Activated CD8-positive, alpha-beta memory T cell treated with anti-CD3 and anti-CD28 coated beads for 1 hour (primary cell): ENCODE data around the gene TRPV5.

Experiments used
- DNase-seq, 2 donors: peaks; one replicate each; pipeline ENCODE4 v3.0.0-alpha.2; 2020; ENCODE audit warnings: low read depth in 1 of 2; ENCODE audit errors: extremely low read depth in 1 of 2

TRPV5 gene

DNA sequence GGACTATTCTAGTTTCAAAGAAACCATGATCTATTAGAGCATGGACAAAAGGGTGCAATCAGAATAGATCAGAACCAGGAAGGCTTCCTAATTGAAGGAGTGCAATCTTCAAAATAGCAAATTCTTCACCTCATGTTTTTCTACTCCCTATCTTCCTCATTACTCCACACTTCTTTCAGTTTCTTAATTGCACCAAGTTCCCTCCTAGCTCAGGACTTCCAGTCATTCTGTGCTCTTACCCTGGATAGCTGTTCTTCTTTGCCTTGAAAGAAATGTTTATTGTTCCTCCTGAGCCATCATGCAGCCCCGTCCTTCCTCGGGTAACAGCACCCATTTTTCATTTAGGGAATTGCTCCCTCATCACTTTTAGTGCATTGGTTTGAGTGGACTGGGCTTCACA lies 23.1 kb downstream of the TRPV5 start:
- DNase-seq: no peak

DNA sequence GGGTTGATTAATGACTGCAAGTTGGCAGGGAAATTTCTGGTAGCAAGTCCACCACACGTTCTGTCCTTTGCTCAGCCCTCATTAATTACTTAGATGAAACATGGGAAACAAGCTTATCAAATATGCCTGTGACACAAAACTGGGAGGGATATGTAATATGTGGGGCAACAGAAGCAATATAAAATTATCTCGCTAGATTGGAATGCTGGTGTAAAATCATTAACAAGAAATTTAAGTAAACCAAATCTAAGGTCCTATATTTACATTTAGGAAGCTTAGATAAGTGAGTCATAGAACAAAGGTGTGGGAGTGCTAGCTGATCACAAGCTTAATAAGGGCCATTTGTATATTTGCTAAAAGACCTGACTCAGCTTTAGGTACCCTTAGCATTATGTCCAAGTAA lies 23.5 kb downstream of the TRPV5 start:
- DNase-seq: no peak

DNA sequence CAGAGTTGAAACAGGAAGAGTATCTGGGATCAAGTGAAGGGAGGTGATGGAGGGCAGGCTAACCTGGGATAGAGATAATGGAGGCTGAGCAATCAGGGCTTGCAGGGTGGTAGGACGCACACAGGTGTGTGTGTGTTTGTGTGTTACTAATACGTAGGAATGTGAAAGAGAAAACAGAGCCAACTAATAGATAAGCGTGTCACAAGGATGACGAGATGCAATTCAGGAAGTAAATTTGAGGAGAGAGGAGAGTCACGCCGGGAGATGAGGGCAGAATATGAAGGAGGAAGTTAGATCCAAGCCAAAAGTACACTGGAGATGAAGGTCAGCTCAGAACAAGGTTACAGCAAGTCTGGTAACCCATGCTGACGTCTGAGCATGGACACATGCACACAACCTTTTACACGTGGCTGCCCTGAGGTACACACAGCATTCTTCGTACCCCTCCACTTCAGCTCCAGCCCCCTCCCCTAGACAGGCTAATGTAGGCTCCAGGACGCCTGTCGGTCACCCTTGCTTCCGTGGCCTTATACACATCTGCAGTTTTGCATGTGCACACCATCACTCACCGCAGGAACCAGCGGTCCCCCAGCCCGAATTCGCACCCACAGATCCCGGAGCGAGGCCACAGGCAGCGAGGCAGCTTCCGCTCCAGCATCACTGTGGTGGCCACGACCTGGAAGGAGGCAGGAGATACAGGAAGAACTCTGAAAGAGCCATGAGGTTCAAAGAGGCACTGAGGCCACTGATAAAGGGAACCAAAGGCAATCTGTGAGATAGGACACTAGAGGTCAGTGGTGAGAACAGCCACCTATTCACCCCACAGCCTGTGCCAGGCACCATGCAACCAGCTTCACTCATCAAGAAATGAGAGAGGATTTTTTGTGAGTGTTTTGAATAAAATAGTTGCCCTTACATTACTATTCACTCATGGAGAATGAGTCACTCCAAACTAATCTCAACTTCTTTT lies 24.3 kb downstream of the TRPV5 start:
- no peak for DNase-seq

DNA sequence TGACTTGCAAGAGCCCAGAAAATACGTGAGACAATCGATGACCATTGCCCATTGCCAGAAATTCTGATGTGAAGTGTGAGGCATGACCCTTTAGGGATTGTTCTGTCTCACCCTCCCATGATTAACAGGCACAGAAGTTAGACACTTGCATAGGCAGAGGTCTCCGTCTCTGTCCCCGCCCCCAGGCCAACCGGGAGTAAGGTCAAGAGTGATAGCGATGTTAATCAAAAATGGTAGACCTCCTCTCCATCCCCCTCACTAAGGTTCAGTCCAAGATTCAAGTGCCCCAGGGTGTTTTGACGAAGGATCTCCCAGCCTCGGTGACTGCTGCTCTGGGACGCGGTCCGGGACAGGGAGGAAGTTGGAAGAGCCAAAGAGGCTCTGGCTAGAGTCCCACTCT lies 25.3 kb downstream of the TRPV5 start:
- DNase-seq: no peak

DNA sequence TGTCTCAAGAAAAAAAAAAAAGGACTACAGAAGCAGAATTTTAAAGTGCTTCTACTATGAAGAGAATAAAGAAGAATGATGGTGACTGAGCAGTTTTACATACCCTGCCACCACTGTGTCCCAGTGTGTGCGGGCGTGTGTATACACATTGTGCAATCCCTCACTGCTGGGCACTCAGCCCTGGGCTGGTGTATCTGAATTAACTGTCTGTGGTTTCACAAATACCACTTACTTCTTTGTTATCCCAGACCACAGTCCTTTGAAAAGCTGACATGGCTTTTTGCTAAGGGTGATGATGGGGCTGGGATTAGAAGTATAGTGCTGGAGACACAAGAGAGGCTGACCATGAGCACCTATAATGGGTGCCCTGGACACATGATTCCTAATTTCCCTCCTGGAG lies 26.9 kb downstream of the TRPV5 start:
- no peak for DNase-seq

DNA sequence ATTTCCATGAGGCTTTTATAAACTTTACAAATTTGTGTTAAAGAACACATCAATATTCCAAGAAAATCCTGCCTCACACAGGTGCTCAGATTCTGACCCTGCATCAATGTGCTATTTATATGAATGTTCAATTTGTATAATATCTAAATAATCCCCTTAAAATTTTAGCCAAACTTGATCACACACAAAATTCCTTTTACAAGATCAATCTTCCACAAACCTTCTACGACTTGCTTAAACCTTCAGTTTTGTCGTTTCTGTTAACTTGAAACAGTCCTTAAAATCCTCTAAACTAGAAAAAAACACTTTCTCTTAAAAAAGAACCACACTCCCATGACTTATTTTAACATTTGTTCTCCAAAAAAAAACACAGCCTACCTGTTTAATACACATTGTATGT lies 27.8 kb downstream of the TRPV5 start:
- no peak for DNase-seq

DNA sequence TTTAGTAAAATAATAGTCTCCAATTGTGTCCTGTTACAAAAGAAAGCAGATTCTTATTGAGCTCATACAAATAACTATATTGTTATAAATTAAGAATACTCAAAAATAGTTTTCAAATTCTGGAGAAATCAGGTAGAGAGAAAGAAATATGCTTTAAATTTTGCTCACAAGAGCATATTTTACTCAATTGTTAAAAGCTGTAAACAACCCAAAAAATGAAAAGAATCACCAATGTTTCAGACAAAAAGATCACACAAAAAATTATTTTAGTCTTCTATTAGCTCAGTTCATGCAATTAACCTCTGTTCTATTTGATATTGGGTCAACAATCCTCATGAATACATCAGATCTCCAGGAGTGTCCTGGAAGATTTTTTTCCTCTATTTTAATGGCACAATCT lies 29.4 kb downstream of the TRPV5 start:
- no peak for DNase-seq

DNA sequence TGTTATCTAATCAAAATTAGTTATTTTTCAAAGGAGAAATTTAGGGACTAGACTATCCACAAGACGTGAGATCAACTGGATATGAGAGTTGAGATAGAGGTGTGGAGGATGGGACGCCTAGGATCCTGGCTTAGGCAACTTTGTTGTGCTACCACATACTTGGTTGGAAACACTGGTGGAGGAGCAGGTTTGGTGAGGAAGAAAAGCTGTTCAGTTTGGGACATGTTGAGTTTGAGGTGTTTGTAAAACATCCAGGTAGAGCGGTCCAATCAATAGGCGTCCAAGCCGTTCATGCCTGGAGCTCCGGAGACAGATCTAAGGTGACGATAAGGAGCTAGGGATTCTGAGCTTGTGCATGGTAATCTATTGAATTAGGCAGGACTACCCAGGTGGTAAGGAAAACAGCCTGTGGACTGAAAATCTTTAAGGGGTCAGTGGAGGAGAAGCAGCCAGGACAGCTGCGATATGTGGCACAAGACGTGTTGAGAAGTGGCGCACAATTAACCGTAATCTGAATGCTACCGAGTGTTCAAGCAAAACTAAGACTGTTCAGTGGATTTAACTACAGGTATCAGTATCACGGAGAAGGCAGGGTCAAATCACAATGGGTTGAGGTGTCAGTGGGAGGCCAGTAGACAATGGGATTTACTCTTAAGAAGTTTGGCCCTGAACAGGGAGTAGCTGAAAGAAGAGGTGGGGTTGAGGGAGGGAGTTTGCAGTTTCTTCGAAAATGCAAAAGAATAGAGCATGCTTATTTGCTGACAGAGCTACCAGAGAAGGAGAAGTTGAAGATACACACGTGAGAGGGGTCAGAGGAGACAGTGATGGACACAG lies 31.9 kb downstream of the TRPV5 start:
- no peak for DNase-seq

DNA sequence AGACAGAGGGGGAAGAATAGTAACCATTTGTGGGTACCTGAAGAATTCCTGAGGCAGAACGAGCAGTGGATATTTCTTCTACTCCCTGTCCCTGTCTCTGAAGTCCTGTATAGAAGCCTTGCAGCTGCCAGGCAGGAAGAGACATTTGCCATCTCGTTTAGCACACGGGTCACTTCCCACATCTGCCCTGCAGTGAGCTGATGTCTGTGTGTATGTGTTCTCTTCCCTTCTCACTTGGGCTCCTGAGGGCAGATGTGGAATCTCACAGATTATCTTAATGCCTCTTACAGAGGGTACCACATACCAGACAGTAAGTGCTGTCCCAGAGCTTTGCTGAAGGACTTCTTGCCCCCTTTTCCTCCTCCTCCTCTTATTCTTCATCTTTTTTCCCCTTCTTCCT lies 33.9 kb downstream of the TRPV5 start:
- DNase-seq: no peak

DNA sequence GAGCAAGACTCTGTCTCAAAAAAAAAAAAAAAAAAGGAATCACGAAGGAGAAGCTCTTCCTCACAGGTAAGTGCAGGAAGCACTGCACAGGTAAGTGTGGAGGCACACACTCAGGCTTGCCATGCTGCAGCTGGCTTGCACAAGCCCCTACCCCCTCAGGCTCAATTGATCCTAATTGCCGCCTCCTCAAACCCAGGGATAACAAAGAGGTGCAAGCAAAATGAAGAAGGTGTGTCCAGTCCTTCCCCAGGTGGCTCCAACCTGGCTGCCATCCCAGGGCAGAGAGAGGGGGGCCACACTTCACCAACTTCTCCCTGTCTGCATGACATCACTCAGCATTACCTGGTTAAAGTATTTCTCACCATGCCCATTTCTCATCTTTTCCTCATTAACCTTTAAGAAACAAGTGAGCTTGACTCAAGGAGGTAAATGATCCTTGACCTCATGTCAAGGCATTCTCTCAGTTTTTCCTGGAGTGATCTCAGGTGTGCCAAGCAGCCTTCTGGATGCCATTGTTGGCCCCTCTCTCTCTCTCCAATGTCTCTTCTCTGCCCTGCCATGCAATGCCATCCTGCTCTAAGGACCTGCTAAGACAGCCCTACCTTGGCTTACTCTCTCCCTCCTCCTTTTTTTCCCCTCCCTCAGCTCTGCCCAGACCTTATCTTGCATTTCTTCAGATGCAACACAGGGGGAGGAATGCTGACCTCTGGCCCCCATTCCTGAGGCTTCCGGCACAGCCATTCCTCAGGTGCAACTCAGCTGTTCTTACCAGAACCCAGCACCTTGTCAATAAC lies 35.0 kb downstream of the TRPV5 start:
- DNase-seq: no peak

DNA sequence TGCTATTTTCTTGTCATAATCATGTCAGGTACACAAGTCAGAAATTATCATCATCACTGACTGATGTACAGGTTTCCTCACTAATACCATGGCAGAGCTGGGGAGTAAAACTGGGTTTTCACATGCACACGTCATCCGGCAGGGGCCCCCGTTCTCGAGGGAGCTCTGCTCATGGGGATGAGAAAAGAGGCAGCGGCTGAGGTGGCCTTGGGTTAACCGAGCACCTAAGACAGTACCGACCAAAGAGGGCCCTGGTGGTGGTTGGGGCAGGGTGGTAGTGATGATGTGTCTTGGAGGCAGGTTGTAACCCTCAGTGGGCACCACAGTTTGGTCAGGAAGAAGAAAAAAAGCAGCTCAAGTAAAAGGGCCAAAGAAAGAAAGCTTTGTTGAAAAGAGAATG lies 35.9 kb downstream of the TRPV5 start:
- no peak for DNase-seq

DNA sequence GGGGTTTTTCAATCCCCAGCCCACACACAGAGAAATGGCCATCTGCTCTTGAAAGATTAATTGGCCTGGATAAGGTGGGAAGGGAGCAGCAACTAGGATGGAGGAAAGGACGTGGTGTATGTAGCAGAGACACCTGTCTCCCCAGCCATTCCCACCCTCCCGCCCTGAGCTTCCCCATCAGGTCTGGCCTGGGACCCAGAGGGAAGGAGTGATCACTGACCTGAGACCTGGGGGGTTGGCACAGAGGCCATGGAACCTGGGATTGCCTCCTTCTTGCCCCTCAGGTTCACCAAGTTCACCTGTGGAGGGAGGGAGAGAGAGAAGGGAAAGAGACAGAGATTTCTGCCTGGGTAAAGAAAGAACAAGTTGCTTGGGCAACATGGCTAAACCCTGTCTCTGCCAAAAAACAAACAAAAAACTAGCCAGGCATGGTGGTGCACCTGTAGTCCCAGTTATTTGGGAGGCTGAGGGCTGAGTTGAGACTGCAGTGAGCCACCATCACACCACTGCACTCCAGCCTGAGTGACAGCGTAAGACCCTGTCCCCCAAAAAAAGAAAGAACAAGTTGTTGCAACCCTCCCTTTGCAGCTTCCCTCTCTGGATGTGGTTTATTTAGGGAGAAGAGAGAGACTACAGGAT lies 36.7 kb downstream of the TRPV5 start:
- DNase-seq: no peak

DNA sequence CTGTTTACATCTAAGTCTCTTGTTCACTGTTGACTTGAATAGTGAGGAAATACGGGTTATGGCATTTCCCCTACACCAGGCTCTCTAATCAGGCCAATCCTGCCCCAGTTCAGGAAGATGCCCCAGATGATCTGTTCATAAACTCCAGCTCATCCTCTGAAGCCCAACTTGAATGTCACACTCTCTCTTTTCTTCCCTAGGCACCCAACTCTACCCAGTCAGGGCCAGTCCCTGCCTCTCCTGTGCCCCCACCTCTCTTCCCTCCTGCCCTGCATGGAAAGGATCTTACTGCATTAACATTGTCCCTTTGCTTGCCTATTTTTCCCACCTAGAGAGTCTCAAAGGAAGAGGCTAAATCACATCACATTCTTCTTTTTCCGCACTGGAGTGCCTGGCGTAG lies 37.4 kb downstream of the TRPV5 start:
- no peak for DNase-seq

DNA sequence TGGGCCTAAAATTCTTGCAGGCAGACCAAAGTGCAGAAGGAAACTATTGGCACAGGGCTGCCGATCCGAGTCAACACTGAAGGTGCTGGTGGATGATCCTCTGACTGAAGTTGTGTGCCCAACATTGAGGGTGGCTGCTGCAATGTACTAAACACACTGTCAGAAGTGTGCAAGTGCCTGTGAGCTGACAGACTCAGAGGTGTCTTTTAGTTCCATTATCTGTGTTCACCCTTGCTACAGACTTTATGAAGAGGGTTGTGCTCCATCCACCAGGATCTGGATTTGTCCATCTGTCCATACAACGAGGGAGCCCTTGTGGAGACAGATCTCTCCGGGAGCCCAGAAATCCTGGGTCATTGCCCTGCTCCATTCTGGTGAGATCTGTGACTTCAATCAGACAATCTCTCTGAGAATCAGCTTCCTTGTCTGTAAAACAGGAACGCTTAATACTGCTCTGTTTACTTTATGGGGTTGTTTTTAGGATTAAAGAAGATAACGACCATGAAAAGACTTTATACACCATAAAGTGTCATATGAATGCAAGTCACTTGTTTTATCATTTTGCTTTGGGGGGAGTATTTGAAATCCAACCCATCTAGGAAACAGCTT lies 38.5 kb downstream of the TRPV5 start:
- no peak for DNase-seq

DNA sequence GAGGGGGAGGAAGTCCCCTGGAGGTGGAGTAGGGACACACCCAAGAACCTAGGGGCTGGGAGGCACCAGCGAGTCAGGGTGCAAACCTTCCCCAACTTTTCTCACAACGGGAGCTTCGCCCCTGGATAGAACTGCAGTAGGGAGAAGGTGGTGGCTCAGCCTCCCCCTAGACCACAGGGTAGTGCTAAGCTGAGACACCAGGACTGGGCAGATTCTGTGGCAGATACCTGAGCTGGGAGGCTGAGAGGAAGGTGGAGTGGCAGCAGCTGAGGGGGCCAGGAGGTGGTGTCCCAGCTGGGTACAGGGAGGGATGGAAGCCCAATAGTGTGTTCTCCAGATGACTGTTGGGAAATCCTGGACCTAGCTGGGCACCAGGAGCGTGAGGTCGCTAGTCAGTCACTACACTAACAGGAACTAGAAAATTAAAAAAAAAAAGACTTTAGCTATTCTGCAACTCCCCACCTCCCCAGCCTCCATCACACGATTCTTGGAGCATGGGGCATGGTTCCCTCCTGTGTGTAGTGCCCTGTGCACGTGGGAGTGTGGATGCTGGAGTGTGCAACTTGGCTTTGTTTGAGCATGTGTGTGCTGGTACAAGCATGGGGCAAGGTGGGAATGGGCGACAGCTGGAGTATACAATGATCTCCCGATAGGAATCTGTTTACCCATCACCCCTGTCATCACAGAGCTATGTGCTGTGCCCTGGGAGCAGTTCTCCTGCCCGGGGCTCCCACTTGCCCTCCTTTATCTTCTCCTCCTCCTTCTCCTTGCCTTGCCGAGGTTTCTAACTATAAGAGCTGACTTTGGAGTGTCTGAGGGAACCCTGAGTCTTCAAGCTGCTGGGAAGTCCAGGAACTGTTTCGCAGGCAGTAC lies 39.2 kb downstream of the TRPV5 start:
- DNase-seq: no peak

DNA sequence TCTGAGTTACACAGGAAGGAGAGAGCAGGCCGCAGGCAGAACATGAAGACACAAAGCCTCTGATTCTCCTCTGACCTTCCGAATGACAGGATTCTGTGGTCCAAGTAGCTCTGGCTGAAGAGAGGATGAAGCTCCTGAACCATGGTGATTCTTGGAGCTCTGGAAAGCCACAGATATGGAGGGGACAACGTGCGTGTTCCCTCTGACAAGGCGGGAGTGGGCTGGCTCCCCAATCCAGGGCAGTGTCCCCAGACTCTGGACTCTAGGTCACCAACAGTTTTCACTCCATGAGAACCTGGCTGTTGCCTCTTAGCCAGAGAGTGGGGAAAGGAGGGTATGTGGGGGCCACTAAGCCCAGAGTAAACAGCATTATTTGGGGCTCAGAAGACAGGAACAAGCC lies 40.6 kb downstream of the TRPV5 start:
- DNase-seq: no peak

DNA sequence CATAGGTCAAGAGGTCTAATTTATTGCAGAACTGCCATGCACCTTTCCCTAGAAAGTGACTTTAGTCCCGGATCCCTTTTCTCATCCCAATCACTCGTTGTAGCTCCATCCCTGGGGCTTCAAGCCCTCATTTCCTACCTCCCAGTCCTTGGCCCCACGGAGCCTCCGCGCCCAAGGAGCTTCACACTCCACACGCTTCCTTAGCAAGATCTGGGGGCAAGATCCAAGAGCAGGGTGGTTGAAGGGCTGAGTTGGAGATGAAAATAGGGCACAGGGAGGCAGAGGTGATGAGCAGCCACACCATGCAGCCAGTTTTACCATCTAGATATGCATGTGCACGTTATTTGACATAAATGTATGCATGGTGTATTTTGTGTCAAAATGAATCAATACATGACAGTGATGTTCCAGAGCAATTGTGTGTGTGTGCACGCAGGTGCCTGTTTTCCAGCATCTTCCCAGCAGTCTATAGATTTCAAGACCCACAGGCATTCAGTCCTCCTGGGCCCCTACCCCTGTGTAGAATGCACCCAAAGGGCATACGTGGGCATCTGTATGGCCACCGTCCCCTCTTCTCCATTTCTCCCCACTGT lies 42.0 kb downstream of the TRPV5 start:
- DNase-seq: no peak

DNA sequence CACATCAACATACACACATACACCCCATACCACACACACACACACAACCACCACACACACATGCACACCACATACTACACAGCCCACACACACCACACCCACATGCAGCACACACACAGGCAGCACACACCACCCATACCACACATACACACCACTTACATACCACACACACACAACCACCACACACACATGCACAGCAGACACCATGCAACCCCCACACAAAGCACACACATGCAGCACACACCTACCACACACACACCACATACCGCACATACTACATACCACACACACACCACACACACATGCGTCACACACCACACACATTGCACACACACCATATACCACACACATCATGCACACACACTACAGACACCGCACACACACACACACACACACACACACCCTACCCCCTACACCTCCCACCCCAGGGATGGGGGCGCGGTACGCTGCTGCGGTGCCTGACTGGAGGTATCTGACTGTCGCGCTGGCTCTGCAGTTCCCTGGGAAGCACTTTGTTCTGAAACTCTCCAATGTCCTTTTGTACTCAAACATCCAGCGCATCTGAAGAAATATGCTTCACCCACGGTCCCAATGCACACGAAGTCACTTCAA lies 42.6 kb downstream of the TRPV5 start:
- no peak for DNase-seq

DNA sequence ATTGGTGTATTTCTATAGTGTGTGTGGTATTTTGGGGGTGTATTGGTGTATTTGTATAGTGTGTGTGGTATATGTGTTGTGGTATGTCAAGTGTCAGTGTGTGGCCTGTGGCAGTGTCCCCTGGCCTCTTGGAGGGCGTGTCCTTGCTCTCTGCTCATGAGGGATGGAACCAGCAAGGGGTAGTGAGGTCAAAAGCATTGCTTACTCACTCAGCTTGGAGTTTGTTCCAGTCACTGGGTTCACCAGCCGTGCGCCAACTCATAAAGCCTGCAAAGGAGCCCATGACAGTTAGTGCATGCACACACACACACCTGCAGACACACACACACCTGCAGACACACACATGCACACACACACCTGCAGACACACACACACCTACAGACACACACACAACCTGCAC lies 43.7 kb downstream of the TRPV5 start:
- DNase-seq: no peak
